HL-60 (cell line): Measurements from ENCODE around the gene SEPTIN10.

Experiments
- CTCF ChIP-seq: IDR thresholded peaks from one replicate; pipeline ENCODE4 v1.5.1; 2011; ENCODE audit warnings: low read length, control low read depth, inconsistent platforms; ENCODE audit not compliant: insufficient read depth
- POLR2AphosphoS5 ChIP-seq: IDR thresholded peaks from 2 replicates; pipeline ENCODE4 v1.6.1; 2012; ENCODE audit warnings: low read depth
- REST ChIP-seq: IDR thresholded peaks from 2 replicates; pipeline ENCODE4 v1.6.1; 2012; ENCODE audit warnings: low read depth; ENCODE audit not compliant: insufficient replicate concordance

- TF ChIP-seq CTCF (no peak), REST (no peak), POLR2AphosphoS5 (no peak)
These were observed 33.9 kb upstream of the SEPTIN10 start for GRCh38 chr2:109647636-109648035.
